HFF-Myc (cell line): ENCODE measurements around the gene TPST2.
"Not testable (repeated sequence)": the region's sequence is repeated elsewhere in the genome, so short reads cannot be mapped to it uniquely, and the experiment has no call there.

Experiments
- DNase-seq: peaks from one replicate; pipeline ENCODE4 v3.0.0-alpha.2; 2011; ENCODE audit warnings: low read depth; ENCODE audit errors: extremely low read depth
- H3K4me3 ChIP-seq: replicated peaks from 2 replicates; pipeline ENCODE4 v1.5.1; 2011; ENCODE audit warnings: low read depth, mild to moderate bottlenecking, control low read depth, low read length
- TF ChIP-seq, protein P1 (sequence below): IDR thresholded peaks from 2 replicates; pipeline ENCODE4 v1.5.1; 2012; ENCODE audit warnings: mild to moderate bottlenecking, low read depth, low read length, control low read depth; ENCODE audit errors: missing control alignments

Gene TPST2

DNA sequence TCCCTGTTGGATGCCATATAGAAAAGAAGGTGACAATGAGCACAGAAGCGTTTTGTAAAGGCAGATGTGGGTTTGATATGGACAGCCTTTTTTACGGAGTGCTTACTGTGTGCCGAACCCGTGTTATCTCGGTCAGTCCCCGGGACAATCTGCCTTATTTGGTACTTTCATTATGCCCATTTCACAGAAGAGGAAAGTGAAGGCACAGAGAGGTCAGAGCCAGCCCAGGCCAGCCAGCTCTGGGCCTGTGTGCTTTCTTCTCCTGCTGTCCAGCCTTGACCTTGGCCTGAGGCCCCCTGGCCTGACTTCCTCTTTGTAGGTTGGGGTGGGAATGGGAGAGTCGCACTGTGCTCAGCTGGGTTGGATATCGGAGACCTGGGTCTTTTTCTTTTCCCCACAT lies 28.5 kb upstream of the TPST2 start:
- TF ChIP-seq, protein P1, sequence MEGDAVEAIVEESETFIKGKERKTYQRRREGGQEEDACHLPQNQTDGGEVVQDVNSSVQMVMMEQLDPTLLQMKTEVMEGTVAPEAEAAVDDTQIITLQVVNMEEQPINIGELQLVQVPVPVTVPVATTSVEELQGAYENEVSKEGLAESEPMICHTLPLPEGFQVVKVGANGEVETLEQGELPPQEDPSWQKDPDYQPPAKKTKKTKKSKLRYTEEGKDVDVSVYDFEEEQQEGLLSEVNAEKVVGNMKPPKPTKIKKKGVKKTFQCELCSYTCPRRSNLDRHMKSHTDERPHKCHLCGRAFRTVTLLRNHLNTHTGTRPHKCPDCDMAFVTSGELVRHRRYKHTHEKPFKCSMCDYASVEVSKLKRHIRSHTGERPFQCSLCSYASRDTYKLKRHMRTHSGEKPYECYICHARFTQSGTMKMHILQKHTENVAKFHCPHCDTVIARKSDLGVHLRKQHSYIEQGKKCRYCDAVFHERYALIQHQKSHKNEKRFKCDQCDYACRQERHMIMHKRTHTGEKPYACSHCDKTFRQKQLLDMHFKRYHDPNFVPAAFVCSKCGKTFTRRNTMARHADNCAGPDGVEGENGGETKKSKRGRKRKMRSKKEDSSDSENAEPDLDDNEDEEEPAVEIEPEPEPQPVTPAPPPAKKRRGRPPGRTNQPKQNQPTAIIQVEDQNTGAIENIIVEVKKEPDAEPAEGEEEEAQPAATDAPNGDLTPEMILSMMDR: no peak

GRCh38 chr22:26617271-26618199 lies 27.6 kb upstream of the TPST2 start, which contains the start of gene CRYBB1:
Gene CRYBB1 (minus strand): TSS chr22:26618027. CDS start chr22:26616319, 1,708 bp downstream.
- peak; percentile 69 for DNase-seq
- H3K4me3 ChIP-seq: no peak within 1 kb of the TSS
- TF ChIP-seq, protein P1: no peak

More for the DNA sequence above, 28.5 kb upstream of the TPST2 start:
- H3K4me3 ChIP-seq: no peak overlapping the region
- DNase-seq: no peak

DNA sequence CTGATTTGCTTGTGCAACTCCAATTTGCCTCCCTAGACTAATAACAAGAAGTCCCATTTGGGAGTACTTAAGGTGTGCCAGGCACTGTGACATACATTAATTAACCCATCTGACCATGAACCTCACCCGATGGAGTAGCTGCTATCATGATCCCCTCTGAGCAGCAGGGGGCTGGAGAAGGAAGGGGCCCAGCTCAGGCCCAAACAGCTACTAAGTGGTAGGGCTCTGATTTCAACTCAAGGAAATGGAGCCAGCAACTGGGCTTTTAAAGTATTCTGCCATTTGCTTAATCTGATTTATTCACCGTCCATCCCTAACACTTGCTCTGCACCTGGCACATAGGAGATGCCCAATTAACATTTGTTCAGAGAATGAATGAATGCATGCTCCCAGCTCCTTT lies 26.7 kb upstream of the TPST2 start:
- H3K4me3 ChIP-seq: no peak overlapping the region
- TF ChIP-seq, protein P1: no peak
- no peak for DNase-seq

DNA sequence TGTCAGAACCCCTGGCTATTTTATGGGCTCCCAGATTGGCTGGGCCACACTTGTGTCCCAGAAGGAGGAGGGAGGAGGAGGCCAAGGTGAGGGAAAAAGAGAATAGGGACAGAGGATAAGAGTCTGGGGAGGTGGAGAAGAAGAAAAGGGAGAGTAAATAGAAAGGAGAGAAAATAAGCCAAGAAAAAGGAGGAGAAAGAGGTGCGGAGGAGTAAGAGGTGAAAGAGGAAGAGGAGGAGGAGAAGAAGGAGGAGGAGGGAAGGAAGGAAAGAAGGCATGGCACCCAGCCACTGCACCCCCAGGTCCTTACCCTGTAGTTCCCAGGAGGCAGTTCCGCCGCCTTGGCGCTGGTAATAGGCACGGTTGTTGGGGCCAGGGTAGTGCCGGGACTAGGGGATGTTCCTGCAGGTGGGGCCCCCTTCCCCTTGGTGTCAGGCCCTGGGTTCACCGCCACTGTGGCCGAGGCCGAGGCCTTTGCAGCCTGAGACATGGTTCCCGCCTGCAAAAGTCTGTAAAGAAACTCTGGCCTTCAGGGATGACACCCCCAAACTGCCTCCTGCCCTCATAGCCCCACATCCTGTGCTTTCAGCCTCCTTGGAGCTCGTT lies 26.0 kb upstream of the TPST2 start:
- no peak overlapping the region for H3K4me3 ChIP-seq
- no peak for DNase-seq
- TF ChIP-seq, protein P1: no peak

DNA sequence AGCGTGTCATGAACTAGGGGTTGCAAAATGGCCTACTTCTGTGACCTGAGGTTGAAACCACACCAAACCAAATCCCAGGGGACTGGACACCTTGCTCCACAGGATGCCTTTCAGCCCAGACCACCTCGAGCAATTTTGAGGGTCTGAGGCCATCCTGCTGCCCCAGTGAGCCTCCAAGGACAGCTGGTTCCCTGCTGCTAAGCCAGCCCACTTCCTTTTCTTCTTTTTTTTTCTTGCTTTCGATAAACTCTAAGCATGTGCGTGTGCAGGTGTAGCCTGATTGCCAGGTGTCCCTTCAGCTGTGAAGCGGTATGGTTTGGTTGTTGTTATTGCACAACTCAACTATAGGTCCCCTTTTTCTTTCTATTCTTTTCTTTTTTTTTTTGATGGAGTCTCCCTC lies 25.2 kb upstream of the TPST2 start:
- H3K4me3 ChIP-seq: no peak overlapping the region
- DNase-seq: no peak

DNA sequence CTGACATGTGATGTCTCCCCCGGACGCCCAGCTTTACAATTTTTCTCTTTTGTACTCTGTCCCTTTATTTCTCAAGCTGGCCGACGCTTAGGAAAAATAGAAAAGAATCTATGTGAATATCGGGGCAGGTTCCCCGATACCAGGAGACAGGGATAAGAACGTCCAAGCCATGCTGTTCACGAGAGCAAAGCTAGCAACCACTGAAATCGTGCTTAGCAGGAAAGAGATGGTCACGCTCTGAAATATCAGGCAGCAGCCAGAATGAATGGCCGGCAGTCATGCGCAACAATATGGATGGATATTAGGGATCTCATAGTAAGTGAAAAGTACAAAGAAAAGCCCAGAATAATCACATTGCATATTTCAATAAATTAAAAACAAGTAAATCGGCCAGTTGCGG lies 24.4 kb upstream of the TPST2 start:
- no peak for DNase-seq

More for the DNA sequence above, 25.2 kb upstream of the TPST2 start:
- TF ChIP-seq, protein P1: no peak

GRCh38 chr22:26613753-26614152 lies 23.8 kb upstream of the TPST2 start:
- DNase-seq, H3K4me3 ChIP-seq: not testable (repeated sequence)

More for the DNA sequence above, 24.4 kb upstream of the TPST2 start:
- TF ChIP-seq, protein P1: no peak
- no peak overlapping the region for H3K4me3 ChIP-seq
